Stimulated activated CD8-positive, alpha-beta memory T cell treated with anti-CD3 and anti-CD28 coated beads, Interleukin-15, amount 100 ng/mL, for 1 hour (primary cell): Measurements from ENCODE around the gene RXYLT1.
"Not testable (repeated sequence)": the region's sequence is repeated elsewhere in the genome, so short reads cannot be mapped to it uniquely, and the experiment has no call there.

Experiments
- DNase-seq: peaks from one replicate; pipeline ENCODE4 v3.0.0-alpha.2; 2020; ENCODE audit warnings: low read depth

The RXYLT1 gene, protein sequence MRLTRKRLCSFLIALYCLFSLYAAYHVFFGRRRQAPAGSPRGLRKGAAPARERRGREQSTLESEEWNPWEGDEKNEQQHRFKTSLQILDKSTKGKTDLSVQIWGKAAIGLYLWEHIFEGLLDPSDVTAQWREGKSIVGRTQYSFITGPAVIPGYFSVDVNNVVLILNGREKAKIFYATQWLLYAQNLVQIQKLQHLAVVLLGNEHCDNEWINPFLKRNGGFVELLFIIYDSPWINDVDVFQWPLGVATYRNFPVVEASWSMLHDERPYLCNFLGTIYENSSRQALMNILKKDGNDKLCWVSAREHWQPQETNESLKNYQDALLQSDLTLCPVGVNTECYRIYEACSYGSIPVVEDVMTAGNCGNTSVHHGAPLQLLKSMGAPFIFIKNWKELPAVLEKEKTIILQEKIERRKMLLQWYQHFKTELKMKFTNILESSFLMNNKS

DNA sequence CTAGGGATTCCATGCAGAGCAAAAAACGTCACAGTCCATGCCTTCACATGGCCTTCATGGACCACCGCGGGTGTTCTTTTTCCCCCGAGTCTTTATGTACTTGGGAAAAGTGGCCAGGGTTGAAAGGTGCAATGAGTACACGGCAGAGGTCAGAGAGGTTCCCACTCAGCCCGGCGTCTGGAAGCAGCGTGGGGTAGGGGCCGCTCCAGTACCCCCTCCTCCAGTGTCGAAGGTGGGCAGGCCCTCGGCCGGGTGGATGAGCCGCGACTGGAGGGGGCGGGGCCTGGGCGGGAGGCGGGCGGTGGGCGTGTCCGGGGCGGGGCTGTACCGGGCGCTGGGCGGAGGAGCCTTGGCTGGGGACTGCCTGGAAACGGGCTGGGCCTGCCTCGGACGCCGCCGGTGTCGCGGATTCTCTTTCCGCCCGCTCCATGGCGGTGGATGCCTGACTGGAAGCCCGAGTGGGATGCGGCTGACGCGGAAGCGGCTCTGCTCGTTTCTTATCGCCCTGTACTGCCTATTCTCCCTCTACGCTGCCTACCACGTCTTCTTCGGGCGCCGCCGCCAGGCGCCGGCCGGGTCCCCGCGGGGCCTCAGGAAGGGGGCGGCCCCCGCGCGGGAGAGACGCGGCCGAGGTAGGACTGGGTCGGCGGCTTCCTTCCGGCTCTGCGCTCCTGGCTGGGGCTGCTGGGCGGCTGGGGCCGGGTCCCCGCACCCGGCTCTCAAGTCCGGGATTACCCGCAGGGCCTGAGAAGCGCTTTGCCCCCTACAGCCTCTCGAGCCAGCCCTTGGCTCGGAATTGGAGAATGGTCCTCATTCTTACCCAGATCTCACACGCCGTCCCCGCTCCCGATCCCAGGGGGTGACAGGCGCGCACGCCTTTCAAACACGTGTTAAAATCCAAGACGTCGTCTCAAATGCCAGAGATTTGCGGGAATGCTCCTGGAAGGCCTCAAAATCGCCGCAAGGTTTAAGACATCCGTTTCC, at the start of gene RXYLT1:
TSS of gene RXYLT1 (plus strand) at position 412 of the 984 bp plus-strand sequence. CDS start at position 464, 52 bp downstream.
- DNase-seq = peak; percentile 70

DNA sequence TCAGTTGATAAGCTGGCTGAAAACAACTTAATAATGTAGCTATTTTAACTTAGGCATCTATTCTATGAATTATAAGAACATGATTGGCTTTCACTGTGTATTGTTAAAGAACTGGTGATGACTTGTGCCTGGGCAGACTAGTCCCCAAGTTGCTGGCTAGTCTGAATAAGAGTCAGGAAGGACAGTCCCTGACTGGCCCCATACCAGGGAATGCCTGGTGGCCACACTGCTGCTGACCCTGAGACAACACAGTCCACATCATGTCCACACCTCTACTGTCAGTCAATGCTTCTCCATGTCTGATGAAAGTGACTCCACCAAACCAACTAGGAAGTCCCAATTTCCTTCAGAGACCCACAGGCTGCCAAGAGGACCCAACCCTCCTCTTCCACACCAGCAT, 46.9 kb upstream of the RXYLT1 start:
- not testable (repeated sequence) for DNase-seq

DNA sequence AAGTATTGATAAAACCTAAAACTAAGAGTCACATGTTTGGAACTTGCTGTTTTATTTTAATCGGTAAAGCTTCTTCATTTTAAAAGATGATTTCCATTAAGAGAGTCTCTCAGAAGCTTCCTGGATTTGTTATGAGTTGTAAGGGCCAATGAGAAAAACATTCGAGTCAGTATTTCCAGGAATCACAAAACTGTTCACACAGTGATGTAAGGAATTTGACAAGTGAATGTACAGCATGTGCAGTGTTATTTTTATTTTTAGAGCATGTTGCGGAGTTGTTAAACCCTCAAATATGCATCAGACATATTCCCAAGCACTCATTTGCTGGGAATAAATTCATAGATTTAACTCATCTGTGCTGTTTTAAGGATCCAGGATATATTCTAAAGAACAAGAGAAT, 46.1 kb upstream of the RXYLT1 start:
- DNase-seq = not testable (repeated sequence)

DNA sequence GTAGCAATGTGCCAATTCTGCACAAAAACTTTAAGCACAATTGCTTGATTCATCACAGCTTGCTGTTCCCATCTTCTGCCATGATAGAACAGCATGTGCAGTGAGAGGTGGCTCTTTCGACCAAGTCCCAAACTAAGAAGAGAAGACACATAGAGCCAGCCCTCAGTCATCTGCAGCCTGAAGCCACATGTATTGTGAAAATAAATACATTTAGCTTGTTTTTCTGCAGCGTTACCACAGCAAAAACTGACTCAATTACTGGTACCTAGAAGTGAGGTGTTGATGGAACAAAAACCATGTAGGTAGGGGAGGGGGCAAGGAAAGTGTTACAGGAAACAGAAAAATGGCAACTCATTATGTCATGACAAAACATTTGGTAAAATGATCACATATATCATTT, 39.2 kb upstream of the RXYLT1 start:
- DNase-seq = not testable (repeated sequence)

DNA sequence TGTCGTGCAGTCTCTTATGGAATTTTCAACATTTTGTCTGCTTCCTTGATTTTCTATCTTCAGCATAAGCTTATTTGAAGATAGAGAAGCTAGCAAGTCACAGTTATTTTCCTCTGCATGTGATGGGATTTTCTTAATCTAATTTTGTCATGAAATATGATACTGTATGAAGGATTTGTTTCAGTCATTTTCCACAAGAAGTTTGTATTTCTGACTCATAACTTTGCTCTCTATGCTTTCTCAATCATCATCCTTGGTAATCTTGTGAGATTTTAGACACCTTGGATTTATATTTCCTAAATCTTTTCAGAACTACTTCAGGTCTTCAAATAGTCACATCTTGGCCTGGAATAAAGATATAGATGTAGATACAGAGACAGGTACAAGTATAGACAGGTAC, 38.3 kb upstream of the RXYLT1 start:
- DNase-seq = not testable (repeated sequence)

DNA sequence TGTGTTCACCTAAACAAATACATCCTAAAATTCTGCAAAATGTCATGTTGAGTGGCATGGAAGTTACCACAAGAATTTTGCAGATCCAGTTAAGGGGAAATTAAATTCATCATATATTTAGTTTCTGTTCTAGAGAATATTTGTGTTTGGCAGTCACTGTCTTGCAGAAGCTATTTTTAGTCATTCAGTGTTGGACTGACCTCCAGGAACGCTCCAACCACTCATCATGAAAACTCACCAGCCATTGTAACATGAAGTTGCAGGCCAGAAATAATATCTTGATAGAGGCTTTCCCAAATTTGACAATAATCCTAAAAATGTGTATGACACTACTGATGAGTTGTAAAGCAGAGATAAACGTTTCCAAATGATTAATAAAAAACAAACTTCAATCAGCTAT, 35.6 kb upstream of the RXYLT1 start:
- not testable (repeated sequence) for DNase-seq

DNA sequence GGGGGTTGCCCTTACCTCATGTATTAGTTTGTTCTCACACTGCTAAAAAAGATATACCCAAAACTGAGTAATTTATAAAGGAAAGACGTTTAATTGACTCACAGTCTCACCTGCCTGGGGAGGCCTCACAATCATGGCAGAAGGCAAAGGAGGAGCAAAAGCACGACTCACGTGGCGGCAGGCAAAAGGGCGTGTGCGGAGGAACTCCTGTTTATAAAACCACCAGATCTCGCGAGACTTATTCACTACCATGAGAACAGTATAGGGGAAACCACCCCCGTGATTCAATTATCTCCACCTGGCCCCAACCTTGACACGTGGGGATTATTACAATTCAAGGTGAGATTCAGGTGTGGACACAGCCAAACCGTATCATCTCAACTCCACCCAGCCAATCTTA, 33.2 kb upstream of the RXYLT1 start:
- not testable (repeated sequence) for DNase-seq

DNA sequence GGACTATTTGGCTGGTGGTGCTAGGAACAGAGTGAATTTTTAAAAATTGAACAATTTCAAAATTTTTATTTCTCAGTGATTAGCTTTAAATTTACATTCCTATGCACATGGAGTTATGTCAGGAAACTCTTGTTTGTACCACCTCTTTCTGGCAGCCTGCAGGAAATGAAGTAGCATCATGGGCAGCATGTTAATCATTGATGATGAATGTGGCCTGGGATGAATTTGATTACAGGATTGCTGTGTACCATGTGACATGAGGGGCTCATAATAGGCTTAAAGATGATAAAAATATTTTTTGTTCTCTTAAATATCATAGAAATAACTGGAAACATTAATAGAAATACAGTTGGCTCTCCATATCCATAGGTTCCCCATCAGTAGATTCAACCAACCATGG, 32.6 kb upstream of the RXYLT1 start:
- DNase-seq = not testable (repeated sequence)

DNA sequence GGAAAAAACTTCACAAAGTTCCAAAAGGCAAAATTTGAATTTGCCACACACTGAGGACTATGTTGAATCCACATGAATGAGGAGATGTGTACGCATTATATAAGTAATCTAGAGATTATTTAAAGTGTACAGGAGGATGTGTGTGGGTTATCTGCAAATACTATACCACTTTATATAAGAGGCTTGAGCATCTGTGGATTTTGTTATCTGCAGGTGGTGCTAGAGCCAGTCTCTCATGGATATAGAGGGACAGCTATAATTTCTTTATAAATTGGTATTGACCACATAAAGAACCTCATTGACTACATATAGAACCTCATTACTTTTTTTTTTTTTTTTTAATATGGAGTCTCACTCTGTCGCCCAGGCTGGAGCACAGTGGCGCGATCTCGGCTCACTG, 32.2 kb upstream of the RXYLT1 start:
- no peak for DNase-seq

DNA sequence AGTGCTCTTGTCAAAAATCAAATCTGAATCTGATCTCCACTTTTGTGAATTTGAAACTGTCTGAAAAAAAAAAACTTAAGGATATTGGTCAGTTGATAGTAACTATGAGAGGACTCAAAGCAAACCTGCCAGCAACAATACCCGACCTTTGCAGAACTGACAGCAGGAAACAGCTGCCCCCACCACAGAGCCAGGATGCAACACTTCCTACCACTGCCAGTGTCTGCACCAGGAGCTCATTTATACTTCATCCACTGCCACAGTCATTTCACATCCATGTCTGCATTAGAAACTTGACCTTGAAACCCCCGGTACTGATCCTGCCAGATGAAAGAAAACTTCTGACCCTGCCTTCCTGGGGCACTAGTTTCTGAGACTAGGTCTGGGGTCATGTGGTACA, 27.4 kb upstream of the RXYLT1 start:
- no peak for DNase-seq

DNA sequence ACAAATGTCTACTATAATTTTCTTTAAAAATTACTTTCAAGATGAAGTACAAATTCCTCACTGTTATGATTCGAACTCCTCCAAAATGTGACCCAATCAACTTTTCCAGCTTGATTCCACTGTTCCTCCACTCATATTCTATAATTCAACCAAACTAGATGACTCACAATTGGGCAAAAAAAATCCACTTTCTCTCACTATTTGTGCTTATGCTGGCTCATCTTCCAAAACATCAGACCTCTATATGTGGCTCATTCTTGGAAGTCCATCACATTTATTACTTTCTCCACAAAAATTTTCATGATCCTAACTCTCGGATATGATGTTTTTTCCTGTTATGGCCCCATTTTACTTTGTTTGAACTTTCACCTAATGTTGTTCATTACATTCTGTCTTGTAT, 26.9 kb upstream of the RXYLT1 start:
- no peak for DNase-seq

DNA sequence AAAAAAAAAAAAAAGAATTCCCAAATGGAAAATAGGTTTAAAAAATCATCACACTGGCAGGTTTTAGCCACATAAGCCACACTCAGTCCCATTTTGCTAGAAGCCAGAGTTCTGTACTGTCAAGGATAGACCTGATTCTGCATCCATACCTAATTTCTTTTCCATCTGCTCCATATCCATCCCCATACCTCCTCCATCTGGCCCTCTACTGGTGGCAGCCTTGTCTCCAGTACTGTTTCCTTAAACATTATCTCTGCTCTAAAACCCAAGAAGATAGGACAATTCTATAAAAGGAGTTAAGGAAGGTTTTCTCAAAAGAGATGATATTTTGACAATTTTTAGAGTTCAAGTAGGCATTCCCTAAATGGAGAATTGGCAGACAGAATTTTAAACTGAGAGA, 26.0 kb upstream of the RXYLT1 start:
- DNase-seq = no peak

DNA sequence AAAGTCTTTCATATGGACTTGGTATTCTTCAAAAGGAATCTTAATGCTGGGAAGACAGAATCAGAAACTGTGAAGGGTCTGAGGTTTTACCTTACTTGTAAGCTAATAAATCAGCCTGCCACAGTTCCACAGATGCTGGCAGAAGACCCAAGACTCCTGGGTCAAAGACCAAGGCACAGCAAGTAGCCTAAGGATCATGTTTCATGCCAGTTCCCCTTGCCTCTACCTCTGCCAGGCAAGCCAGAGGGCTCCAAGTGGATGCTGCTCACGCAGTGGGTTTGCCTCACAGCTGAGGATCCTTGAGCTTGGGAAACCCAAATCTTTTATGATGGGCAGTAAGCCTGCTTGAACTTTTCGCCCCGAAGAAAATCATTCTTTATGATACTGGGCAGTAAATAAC, 15.2 kb upstream of the RXYLT1 start:
- no peak for DNase-seq

DNA sequence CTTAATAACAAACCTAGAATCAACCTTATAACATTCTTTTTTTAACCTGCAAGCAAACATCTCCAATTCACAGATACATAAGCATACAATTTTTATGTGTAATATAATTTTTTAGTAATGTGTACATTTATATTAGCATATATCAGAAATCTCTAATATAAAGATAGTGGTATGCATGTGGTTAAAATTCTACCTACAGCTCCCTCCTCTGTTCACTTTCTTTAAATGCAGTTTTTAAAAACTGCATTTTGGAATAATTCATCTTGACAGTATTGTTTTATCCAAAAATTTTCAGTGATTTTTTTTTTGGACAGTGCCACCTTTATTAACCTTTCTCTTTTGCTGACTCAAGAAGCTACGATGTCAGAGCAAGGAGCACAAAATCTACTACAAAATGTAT, 13.2 kb upstream of the RXYLT1 start:
- no peak for DNase-seq

DNA sequence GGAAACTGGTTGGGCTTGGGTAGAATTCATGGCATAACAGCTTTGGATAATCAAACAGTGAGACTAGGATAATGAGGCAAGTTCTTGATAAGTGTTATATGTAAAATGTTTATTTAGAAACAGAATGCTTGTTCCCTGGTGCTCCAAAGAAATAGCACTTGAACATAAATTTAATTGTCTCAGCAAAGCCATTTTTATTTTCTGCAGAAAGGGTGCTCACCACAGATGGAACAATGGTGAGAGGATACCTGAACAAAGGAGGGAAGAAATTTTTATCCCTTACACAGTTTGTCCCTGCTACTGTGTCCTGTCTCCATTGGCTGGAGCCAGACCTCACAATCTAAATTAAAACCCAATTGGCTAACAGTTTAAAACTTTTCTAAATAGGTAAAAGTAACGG, 9.3 kb upstream of the RXYLT1 start:
- DNase-seq = no peak

DNA sequence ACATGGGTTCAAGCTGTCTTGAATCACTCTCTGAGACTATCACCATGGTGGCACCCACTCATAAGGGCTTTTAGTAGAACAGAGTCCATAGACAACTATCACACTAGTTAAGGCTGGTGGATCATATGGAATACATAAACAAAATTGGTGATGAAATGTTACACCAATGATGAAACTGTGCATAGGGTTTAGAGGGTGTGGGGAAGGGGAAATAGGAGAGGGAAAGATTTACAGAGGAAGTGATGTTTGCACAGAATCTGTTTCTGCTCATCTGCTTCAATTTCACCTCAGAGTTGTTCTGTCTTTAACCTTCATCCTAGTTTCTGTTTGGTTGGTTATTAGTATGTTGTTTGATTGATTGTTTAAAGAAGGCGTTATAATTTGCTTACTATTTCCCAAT, 2.4 kb upstream of the RXYLT1 start:
- DNase-seq = no peak

DNA sequence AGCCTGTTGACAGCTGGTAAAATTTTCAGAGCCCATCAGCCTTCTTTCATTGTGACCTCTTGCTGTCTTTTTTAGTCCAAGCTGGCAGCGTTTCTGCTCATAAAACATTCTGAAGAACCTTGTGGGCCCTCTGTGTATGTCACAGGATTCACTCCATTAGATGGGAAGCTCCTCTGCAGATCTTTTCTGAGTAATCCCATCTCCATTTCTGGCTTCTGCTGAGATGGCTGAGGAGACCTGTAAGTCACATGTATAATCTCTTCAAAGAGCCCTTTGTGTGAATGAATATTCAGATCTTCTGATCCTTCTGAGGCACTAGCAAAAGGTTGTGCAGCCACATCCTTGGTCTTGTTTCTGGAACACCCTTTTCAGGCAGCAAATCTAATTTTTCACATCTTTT, 2.8 kb downstream of the RXYLT1 start:
- no peak for DNase-seq

DNA sequence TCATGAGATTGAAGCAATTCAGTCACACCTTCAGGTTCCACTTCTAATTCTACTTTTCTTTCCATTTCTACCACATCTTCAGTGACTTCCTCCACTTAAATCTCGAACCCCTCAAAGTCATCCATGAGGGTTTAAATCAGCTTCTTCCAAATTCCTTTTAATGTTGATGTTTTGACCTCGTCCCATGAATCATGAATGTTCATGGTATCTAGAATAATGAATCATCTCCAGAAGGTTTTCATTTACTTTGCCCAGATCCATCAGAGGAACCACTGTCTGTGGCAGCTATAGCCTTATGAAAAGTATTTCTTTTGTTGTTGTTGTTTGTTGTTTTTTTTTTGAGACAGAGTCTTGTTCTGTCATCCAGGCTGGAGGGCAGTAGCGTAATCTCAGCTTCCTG, 7.6 kb downstream of the RXYLT1 start:
- no peak for DNase-seq

DNA sequence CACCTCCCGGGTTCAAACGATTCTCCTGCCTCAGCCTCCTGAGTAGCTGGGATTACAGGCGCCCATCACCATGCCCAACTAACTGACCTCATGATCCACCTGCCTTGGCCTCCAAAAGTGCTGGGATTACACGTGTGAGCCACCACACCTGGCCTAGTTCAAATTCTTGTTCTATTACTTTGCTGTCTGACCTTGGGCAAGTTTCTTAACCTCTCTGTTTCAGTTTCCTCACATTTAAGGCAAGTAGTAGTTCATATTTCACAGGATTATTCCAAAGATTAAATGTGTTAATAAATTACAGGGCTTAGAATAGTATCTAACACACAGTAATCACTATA, 10.9 kb downstream of the RXYLT1 start:
- DNase-seq = no peak

DNA sequence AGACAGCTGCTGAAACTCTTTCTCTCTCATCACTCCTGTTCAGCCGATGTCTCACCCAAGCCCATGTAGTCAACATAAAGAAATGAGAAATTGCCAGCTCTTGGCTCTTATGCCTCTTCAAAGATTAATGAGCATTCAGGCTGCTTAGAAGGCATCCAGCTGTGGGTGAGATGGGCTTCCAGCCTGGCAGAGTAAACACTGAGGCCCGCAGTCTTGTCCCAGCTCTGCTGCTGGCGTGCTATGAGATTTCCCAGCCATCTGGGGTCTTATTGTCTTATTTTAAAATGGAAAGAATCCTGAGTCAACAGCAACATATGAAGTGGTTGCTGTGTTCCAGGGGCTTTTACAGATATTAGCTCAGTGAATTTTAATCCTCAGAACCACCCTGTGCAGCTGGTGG, 12.6 kb downstream of the RXYLT1 start:
- no peak for DNase-seq

DNA sequence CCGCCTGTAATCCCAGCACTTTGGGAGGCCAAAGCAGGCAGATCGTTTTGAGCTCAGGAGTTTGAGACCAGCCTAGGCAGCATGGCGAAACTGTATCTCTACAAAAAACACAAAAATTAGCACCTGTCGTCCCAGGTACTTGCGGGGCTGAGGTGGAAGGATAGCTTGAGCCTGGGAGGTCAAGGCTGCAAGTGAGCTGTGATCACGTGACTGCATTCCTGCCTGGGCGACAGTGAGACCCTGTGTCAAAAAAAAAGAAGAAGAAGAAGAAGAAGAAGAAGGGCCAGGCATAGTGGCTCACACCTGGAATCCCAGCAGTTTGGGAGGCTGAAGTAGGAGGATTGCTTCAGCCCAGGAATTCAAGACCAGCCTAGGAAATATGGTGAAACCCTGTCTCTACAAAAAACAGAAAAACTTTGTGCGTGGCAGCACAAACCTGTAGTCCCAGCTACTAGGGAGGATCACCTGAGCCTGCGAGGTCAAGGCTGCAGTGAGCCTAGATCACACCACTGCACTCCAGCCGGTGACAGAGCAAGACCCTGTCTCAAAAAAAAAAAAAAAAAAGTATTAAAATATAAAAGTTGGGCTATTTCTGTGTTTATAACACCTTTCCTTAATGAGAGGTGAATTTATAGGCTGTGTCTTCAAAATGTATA, 15.5 kb downstream of the RXYLT1 start:
- DNase-seq = no peak

DNA sequence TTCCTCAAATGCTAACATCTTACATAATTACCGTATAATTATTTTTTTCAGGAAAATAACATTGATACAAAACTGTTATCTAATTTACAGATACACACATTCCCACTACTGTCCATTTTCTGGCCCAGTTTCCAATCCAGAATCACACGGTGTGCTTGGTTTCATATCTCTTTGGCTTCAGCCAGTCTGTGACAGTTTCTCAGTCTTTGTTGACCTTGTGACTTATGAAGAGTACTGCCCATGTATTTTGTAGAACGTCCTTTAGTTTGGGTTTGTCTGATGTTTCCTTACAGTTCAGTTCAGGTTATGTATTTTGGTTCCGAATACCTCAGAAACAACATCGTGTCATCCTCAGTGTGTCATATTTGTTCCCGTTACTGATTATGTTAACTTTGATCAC, 16.2 kb downstream of the RXYLT1 start:
- DNase-seq = no peak
